ENCODE measurements around the gene CPHXL.

DNA sequence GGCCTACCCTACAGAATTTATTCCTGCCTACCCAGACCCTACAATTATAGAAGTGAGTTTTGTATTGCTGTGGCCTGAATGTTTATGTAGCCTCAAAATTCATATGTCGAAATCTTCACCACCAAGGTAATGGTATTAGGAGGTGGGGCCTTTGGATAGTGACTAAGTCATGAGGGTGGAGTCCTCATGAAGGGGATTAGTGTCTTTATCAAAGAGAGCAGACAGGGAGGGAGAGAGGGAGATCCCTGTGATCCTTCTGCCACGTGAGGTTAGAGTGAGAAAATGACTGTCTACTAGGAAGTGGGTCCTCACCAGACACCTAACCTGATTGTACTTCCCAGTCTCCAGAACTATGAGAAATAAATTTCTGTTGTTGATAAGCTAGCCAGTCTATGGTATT lies 24.0 kb downstream of the CPHXL start:
- TF ChIP-seq, protein P1, sequence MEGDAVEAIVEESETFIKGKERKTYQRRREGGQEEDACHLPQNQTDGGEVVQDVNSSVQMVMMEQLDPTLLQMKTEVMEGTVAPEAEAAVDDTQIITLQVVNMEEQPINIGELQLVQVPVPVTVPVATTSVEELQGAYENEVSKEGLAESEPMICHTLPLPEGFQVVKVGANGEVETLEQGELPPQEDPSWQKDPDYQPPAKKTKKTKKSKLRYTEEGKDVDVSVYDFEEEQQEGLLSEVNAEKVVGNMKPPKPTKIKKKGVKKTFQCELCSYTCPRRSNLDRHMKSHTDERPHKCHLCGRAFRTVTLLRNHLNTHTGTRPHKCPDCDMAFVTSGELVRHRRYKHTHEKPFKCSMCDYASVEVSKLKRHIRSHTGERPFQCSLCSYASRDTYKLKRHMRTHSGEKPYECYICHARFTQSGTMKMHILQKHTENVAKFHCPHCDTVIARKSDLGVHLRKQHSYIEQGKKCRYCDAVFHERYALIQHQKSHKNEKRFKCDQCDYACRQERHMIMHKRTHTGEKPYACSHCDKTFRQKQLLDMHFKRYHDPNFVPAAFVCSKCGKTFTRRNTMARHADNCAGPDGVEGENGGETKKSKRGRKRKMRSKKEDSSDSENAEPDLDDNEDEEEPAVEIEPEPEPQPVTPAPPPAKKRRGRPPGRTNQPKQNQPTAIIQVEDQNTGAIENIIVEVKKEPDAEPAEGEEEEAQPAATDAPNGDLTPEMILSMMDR (IDR thresholded peaks at IDR 0.05) = no peak
- TF ChIP-seq POLR2AphosphoS5 (IDR thresholded peaks at IDR 0.05) (no peak), POLR2A (IDR thresholded peaks at IDR 0.05) (no peak)

Measured in breast epithelium (tissue), 3 donors.